ENCODE results near the gene CHRNG.

- TF ChIP-seq CTCF (IDR thresholded peaks at IDR 0.05) (no peak), POLR2A (IDR thresholded peaks at IDR 0.05) (no peak)
Observed at GRCh38 chr2:232519581-232520438, 19.7 kb upstream of the CHRNG start, which contains the start of gene PRSS56.

All from ovary (tissue), 3 donors.